A549 treated with AZD9567 at 1 μM for 4 hours (cell line): Measurements from ENCODE around the gene PLA2G12B. TPM values are rescaled to one million over a fixed set of nuclear protein-coding genes. Genes with fewer than 3 reads are reported as not detected.

Experiments used
- total RNA-seq: library from RNA; stranded (reverse); fragments of 200-300 nt; extraction: Qiagen RNA extraction; gene quantifications from 5 replicates; pipeline ENCODE4 v1.2.3, GENCODE V29; 2022; ENCODE audit not compliant: insufficient read depth

The PLA2G12B gene, protein sequence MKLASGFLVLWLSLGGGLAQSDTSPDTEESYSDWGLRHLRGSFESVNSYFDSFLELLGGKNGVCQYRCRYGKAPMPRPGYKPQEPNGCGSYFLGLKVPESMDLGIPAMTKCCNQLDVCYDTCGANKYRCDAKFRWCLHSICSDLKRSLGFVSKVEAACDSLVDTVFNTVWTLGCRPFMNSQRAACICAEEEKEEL
- total RNA-seq, result not detected in 5 replicates

DNA sequence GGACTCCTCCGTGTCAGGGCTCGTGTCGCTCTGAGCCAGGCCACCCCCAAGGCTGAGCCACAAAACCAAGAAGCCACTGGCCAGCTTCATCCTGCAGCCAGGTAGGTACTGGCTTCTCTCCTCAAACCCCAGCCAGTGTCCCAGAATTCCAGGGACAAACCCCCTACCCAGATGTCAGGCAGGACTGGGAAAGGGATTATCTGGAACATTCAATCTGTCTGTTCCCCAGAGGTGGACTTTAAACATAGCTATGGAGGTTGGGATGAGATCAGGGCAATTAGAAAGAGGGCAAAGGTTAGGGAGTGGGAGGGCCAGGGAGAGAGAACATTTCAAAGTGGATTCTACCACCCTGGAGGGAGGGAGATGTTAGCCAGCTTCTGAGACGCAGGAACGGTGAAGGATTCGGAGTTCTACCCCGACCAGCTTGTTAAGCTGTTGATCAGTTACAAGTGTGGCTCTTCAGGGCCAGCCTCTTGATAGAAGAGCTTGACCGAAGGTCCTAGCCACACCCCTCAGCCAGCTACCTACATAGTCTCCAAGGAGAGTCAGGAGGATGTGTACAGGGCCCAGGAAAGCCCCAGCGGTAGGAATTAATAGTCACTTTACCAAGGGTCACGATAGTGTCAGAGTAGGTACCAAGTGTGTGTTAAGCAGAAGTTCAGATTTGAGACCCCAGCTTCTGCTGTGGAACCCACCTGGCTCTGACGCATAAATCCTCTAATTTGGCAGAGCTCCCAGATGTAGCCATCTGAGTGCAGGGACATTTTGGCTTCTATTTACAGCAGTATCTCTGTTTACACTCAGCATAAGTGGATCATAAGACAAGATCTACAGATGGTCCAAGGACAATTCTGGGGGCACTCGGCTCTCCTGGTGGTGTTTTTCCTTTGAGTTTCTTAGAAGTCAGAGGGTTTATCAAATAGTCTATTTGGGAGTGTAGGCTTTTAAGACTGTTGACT, at the start of gene PLA2G12B:
PLA2G12B (minus strand) TSS at position 211 of the 959 bp plus-strand sequence; CDS start at position 90, 121 bp downstream.

DNA sequence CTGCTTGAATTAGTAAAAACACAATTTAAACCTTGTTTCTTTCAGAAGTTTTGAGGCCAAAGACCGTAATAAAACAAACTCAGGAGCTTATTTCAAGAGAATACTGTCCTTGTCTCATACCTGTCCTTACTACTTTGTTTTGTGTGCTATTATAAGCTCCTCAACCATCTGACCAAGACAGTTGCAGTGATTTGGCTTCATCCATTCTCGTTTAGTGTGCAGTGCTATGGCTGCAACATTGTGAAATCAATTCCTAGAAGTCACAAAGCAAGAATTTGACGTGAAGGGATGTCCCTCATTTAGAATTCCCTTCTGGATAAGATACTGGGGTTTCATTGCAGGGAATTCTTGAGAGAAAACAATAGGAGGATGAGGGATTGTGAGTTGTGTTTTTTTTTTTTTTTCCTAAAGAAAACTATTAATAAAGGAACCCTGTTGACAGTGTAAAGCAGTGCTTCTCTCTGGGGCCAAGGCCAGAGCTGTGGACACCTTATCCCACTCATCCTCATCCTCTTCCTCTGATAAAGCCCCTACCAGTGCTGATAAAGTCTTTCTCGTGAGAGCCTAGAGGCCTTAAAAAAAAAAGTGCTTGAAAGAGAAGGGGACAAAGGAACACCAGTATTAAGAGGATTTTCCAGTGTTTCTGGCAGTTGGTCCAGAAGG, 61.3 kb downstream of the PLA2G12B start, which contains the start of gene OIT3:
OIT3 (plus strand) TSS at position 604 of the 663 bp plus-strand sequence. CDS start 60 bp downstream, outside the sequence.

Other genes starting within 250 kb of the PLA2G12B start
- 0.06 to 0.09 TPM in 2 of 5 replicates, not detected in the others for gene OIT3, start 61.1 kb downstream of the PLA2G12B start, total RNA-seq
- 17.3 to 24.9 TPM (median 21.3 TPM) in 5 replicates for gene P4HA1, start 142.1 kb upstream of the PLA2G12B start, total RNA-seq
- gene NUDT13, start 155.6 kb upstream of the PLA2G12B start, total RNA-seq, result 2.6 to 3.2 TPM (median 2.9 TPM) in 5 replicates
- 22.9 to 28.4 TPM (median 25.5 TPM) in 5 replicates for gene ECD, start 213.2 kb upstream of the PLA2G12B start, total RNA-seq
- 7.8 to 11.5 TPM (median 8.6 TPM) in 5 replicates for gene FAM149B1, start 213.3 kb upstream of the PLA2G12B start, total RNA-seq